ENCODE data around the gene BET1.

- no peak for TF ChIP-seq POLR2AphosphoS5 (IDR thresholded peaks at IDR 0.05; ENCODE audit: borderline replicate concordance, low read depth, low read length)
- TF ChIP-seq EZH2 (IDR thresholded peaks at IDR 0.05): no peak
- TF ChIP-seq FOXP2 (optimal IDR thresholded peaks at IDR 0.05; ENCODE audit: control extremely low read depth, extremely low read length, insufficient read depth): no peak
Observed at GRCh38 chr7:94012746-94013145, 8.6 kb upstream of the BET1 start.

All from SK-N-MC (cell line).